ENCODE data around the gene EWSR1.

Gene EWSR1

DNA sequence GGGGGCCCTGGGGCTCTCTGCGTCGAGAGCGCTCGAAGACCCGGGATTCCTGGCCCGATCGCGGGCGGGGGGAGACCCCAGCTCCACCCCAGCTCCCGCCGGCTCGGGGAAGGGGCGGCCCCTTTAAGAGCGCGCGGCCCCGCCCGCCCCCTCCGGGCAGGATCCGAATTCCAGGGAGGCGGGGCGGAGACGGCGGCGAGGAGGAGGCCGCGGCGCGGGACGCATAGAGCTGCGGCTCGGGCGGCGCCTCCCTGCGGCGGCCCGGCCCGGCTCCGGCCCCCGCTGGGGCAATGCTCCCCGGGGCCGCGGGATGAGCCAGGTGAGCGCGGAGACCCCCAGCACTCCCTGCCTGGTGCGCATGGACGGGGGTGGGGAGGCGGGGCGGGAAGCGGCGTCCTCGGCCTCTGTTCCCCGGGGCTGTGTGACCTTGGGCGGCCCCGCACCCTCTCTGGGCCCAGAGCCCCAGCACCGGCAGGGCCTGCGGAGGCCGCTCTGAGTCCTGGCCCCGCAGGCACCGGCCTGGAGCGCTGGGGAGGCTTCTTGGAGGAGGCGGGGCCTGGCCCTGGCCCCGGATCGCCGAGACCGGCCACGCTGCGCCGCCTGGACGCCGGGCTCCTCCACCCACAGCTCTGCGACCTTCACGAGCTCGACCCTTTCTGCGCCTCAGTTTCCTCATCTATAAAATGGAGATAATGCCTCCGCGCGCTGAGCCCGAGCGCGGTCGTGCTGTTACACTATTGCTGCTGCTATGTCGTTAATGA lies 38.9 kb downstream of the EWSR1 start:
- no peak for DNase-seq

DNA sequence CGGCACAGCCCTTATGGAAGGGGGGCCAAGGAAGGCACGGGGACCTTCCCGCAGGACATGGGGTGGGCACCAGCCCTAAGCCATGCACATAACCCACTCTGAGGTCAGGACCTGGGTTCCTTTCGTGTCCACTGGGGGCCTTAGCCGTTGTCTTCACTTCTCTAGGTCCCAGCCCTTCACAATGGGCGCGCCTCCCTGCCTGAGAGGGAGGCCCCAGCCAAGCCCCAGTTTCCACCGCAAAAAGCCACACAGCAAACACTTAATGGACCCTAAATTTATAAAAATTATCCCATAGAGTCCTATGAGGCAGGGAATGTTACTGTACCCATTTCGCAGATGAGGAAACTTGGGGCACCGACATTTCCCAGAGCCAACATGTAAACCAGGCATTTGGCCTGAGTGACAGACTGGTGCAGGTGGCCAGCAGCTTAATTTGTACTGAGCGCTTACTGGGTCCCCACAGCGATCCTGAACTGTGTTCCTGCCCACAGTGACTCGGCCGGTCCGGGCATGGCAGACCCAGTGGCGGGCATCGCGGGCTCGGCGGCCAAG lies 39.6 kb downstream of the EWSR1 start:
- no peak for DNase-seq

DNA sequence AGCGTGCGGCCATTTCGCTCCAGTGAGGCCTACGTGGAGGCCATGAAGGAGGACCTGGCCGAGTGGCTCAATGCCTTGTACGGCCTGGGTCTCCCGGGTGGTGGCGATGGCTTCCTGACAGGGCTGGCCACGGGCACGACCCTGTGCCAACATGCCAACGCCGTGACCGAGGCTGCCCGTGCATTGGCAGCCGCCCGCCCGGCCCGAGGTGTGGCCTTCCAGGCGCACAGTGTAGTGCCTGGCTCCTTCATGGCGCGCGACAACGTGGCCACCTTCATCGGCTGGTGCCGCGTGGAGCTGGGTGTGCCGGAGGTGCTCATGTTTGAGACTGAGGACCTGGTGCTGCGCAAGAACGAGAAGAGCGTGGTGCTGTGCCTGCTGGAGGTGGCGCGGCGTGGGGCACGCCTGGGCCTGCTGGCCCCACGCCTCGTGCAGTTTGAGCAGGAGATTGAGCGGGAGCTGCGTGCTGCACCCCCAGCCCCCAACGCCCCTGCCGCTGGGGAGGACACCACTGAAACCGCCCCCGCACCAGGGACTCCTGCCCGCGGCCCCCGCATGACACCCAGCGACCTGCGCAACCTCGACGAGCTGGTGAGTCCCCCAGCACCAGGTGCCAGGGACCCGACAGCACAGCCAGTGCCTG lies 40.2 kb downstream of the EWSR1 start:
- DNase-seq: no peak

DNA sequence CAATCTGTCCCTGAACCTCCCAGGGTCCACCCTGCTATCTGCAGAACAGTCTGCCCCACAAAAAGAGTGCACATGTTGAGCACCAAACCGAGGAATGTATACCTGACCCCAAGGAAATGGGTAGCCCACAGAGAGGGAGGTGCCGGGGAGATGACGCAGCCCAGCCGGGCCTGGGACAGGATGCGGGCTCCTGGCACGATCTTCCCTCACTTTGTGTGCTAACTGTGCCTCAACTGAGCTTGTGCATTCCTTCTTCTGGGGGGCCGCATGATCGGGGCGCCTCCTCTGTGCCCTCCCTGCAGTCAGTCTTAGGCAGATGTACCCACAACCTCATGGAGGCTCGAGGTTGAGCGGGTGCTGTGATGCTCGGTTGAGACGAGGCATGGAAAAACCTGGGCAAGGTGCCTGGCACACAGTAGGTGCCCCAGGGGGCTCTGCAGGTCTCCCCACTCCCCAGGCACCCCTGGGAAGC lies 40.8 kb downstream of the EWSR1 start:
- no peak for DNase-seq

DNA sequence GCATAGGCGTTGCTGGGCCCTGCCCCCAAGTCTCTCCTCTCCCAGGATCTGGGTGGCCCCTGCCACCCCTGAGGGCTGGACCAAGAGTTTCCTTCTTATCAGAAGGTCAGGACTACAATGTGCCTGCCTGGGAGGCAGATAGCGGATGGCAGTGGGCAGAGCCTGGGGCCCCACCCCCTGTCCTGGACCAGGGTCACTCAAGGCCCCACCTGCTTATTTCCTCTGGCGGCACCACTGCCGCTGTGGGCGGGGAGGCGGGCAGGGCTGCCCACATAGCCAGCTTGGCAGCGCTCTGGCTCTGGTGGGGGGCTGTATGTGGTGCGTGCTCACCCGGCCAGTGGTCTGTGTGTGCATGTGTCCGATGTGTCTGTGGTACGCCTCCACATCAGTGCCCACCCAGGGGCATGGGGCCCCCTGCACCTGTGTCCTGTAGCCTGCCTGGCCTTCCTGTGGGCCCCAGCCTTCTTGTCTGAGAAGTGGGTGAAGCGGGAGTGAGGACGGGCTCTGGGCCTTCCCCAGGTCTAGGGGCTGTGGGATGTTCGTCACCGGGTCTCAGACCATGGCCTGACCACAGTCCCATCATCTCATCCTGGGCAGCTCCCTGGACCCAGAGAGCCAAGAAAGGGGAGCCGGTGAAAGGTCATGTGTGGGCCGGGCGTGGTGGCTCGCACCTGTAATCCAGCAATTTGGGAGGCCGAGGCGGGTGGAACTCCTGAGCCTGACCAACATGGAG lies 41.4 kb downstream of the EWSR1 start:
- DNase-seq: no peak

DNA sequence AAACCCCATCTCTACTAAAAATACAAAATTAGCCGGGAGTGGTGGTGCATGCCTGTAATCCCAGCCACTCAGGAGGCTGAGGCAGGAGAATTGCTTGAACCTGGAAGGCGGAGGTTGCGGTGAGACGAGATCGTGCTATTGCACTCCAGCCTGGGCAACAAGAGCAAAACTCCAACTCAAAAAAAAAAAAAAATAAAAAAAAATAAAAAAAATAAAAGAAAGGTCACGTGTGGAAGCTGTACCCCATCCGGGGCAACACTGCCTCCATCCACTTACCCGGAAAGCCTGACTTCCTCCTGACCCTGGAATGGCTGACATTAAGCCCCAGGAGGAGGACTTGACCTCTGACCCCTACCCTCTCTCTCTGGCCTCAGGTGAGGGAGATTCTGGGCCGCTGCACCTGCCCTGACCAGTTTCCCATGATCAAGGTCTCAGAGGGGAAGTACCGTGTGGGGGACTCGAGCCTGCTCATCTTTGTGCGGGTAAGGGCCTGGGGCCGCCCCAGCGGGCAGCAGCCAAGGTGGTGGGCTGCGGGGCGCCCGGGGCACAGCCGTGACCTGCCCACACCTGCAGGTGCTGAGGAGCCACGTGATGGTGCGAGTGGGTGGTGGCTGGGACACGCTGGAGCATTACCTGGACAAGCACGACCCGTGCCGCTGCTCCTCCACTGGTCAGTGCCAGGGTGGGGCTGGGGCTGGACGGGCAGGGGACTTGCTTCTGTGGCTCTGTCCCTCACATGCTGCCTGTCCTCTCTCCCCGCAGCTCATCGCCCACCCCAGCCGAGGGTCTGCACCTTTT lies 42.2 kb downstream of the EWSR1 start:
- DNase-seq: no peak

DNA sequence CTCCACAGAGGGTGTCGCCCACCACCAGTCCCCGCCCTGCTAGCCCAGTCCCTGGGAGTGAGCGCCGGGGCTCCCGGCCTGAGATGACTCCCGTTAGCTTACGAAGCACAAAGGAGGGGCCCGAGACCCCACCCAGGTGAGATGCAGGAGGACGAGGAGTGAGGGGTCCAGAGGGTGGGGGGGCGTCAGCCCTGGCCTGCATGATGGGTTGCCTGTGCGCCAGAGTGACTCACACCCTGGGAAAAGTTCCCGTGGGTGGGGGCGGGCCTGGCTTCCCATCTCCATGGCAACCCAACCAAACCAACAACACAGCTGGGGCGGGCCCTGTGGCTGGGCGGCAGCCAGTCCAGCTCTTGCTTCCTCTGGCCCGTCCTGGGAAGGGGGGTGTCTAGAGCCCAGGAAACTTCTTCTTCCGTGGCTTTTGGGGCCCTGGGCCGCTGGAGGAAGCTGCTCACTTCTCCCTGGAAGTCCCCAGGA lies 42.8 kb downstream of the EWSR1 start:
- peak; percentile 54 to 67 for DNase-seq

DNA sequence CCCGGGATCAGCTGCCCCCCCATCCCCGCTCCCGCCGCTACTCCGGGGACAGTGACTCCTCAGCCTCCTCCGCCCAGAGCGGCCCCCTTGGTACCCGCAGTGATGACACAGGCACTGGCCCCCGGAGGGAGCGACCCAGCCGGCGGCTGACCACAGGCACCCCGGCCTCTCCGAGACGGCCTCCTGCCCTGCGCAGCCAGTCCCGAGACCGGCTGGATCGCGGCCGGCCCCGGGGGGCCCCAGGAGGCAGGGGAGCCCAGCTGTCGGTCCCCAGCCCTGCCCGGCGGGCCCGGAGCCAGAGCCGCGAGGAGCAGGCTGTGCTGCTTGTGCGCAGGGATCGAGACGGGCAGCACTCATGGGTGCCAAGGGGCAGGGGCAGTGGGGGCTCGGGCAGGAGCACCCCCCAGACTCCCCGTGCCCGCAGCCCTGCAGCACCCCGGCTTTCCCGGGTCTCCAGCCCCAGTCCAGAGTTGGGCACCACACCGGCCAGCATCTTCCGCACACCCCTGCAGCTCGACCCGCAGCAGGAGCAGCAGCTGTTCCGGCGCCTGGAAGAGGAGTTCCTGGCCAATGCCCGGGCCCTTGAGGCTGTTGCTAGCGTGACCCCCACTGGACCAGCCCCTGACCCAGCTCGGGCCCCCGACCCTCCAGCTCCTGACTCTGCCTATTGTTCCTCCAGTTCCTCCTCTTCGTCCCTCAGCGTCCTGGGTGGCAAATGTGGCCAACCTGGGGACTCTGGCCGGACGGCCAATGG lies 43.6 kb downstream of the EWSR1 start:
- DNase-seq: no peak

DNA sequence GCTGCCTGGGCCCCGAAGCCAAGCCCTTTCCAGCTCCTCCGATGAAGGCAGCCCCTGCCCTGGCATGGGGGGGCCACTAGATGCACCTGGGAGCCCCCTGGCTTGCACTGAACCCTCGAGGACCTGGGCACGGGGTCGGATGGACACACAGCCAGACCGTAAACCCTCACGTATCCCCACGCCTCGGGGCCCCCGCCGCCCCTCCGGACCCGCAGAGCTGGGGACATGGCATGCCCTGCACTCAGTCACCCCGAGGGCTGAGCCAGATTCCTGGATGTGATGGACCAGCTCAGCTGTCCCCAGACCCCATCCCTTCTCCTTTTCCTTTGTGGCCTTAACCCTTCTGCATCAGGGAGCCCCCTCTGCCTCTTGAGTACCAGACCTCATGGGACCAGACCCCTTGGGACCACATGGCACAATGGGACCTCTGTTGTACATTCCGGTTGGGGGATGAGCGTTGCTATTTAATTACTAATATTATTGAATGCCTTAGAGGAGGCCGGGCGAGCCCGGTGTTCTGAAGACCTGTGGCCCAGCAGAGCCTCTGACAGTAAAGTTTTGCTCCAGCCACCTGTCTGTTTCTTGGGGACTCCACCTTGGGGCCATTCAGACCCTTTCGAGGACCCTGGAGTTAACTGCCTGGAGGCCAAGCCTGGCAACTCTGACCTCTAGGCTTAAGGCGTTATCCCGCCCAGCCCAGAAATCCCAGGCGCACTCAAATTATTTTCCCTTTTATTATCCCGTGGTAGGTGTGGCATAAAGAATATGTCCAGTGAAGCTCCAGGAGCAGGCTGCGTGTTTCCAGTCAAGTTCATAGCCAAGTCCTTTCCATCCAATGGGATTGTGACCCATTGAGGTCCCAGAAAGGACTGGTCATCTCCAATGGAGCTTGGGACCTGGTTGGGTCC lies 44.4 kb downstream of the EWSR1 start:
- no peak for DNase-seq

DNA sequence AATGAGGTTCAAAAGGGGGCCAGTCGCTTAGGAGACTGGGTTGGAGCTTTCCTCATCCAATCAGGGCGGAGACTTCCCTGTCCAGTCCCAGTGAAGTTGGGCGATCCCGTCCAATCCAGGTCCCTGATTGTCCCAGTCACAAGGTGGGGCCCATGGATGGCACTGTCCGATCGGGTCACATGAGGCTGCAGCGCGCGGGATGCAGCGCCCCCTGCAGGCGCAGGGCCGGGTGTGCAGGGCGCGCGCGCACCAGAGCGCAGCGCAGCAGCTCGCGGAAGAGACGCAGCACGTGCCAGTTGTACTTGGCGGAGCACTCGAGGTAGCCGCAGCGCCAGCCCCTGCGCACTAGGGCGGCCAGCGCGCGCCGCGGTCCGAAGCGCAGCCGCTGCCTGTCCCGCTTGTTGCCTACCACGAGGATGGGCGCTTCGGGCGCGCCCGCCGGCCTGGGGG lies 45.1 kb downstream of the EWSR1 start:
- DNase-seq: peak in 1 of 2 donors; percentile 46

DNA sequence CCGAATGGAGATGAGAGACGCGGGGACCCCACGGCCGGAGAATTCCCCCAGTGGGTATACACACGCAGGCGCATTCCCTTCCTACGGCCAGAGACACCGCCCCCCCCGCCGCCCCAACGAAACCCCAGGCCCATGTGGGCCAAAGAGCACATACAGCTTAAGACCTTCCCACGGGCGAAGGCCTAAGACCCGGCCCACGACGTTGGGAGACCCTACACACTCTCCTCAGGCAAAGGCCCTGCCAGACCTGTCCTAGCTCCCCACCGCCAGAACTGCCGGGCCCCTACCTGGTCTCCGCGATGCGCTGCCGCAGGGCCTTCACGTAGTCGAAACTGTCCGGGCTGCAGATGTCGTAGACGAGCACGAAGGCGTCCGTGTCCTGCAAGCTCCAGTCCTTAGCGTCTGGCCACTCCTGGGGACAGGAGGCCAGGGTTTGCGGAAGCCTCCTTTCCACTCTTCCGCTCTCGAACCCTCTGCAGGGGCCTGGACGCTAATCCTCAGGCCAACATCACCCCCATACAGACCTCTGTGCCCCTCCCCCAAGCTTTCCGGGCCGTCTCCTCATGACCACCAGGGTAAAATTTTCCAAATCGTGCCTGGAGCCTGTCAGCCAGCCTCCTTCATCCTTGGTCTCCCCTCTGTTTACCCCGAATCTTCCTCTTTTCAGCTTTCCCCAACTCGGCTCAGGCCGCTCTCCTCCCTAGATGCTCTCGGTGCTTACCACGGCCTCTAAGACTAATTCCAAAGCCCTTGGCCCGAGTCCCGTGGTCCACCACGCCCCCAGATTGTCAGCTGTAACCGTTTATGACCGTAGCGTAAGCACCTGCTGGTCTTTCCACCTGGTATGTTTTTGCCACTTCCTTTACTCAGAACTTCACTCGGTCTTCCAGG lies 45.8 kb downstream of the EWSR1 start:
- DNase-seq: no peak

DNA sequence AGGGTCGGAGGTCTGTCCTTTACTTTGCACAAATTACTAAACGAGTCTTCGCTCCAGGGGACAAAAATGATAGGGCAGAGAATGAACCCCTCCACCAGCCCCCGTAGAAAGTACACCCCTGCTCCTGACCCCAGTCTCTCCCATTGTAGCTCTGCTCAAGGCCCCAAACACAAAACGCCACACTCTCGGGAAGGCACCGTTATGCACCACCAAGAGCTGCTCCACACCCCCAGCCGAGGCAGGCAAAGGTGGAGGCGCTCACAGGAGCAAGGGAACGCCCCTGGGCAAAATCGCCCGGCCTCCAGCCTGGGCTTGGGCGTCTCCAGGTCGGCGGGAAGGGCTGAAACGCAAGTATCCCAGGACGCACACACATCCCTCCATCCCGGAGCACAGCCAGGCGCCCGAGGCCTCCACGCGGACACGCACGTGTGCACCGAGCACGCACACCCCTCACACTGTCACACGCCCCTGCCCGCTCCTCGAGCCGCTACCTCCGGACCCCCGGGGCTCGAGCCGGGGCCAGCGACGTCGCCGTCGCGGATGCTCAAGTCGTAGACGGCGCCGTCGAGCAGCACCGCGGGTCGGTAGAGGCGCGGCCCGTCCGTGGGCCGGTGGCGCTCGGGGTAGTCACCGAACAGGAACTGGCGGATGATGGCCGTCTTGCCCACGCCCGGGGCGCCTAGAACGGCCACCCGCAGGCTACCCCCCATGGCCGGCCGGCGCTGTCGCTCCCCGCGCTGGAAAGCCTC lies 46.6 kb downstream of the EWSR1 start:
- no peak for DNase-seq

DNA sequence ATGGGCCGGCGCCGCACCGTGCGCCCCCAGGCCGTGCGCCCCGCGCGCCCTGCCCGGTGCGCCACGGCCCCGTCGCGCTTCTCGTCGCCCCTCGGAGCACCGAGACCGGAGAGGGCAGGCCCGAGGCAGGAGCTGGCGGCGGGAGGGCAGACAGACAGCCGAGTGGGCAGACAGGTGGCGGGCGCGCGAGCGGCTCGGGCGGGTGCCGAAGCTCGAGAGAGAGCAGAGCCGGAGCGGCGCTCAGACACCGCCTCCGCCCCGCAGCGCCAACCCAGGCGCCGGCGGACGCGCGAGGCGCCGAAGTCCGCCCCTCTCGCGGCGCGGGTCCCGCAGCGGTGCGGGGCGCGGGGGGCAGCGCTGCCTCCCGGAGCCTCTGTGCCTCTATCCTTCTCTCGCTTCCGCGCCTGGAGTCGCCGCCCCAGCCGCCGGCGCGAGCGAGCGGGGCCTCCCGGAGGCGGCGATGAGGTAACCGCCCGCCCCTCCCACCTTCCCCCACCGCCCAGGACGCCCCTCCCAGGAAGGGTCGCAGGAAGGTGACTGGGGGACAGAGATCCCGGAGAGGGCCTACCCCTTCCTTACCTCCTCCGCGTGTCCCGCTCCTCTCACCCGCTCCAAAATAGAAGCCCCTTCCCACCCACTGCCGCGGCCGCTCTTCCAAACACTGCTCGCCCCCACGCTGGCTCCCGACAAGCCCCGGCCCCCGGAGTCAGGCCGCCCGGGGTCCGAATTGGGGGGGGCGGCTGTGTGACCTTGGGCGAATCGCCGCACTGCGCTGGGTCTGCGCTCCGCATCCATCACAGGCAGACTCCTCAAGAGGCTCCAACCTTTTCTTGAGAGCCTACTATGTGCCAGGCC lies 47.4 kb downstream of the EWSR1 start, which contains the start of gene RASL10A:
Gene RASL10A, minus strand, starts transcription at position 412 of the 855 bp plus-strand sequence. CDS start 451 bp downstream, outside the sequence.
- DNase-seq: no peak

DNA sequence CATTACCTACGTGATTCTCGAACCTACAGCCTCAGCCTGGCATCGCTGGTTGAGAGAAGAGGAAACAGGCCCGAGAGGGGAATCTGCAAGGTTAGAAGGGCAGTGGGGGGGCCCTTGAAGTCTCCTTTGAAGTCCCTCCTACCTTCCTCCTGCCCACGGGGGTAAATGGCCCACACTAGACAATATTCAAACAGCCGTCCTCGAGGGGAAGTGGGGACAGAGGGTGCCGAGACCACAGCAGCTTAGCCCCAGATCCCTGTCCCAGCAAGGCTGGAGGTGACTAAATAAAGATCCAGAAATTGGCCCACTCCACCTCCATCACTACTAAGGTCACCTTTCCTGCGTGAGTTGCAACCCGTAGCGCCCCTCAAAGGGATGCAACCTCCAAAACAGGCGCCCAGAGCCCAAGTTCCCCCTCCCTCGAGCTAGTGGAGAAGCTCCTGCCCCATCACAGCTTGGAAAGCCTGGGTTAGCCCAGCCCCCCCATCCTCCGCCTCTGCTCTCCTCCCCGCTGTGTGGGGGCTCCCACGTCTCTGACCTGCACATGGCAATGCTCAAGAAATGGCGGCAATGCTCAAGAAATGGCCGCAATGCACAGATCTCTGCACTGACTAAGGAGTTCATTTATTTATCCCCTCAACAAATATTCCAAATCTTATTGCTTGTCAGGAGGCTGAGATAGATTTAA lies 48.2 kb downstream of the EWSR1 start:
- no peak for DNase-seq

DNA sequence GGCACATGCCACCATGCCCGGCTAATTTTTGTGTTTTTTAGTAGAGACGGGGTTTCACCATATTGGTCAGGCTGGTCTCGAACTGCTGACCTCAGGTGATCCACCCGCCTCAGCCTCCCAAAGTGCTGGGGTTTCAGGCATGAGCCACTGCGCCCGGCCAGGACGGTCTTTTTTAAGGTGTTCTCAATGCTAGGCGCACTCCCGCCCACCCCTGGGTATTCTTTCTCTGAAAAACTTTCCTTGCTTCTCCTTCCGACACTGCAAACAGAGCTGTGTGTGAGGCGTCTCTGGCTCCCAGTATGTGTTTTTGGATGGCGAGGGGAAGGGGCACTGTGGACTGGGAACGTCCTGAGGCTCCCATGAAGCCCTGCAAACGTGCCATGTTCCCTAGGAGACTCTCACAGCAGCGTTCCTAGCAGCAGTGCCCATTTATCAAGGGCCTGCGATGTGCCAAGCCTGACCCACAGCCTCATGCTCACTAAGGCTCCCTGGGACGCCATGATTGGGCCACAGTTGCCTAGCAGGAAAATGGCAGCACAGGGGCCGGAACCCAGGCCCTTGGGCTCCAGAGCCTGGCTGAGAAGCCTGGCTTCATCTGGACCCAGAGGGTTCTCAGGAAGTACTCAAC lies 49.9 kb downstream of the EWSR1 start:
- no peak for DNase-seq

DNA sequence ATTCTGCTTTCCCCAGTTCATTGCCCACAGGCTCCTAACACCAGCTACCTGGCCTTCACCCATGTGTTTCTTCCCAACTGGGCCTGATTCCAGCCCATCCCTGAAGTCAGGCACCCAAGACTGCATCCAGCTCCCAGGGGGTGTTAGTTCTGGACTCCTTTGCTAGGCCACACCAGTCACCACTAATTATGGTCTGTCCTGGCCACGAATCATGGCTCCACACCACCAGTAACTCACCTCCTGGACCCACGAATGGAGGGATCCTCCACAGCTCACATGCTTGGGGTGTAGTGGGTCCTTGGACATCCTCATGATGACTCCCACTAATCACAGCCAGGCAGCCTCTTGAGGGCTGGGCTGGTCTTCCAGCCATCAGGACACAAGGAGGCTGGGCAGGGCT lies 51.0 kb downstream of the EWSR1 start:
- DNase-seq: no peak

All from stimulated activated CD4-positive, alpha-beta T cell treated with anti-CD3 and anti-CD28 coated beads, Interleukin-2, amount 100 ng/mL, for 48 hours (primary cell).